OCI-LY1 (cell line): Measurements from ENCODE around the gene NRP2.

ENCODE experiments used
- CTCF ChIP-seq: fragments of 200-600 bp; sonication (generic), shearing (Covaris generic); IDR thresholded peaks from 2 replicates; pipeline ENCODE4 v1.5.1; 2017; ENCODE audit warnings: mild to moderate bottlenecking, antibody characterized with exemption, low read length, moderate library complexity, mixed read lengths
- EZH2 ChIP-seq: fragments of 200-600 bp; sonication (generic), shearing (Covaris generic); IDR thresholded peaks from 2 replicates; pipeline ENCODE4 v1.8.0; 2017; ENCODE audit warnings: borderline replicate concordance, mixed run types, mild to moderate bottlenecking, antibody characterized with exemption, low read length, moderate library complexity, mixed read lengths

GRCh38 chr2:205758051-205758450 is 75.8 kb downstream of the NRP2 start:
- TF ChIP-seq EZH2 (no peak), CTCF (no peak)
